ENCODE results near the gene RNF115.
"Not testable (repeated sequence)": the region's sequence is repeated elsewhere in the genome, so short reads cannot be mapped to it uniquely, and the experiment has no call there.

Gene RNF115

GRCh38 chr1:145726193-145726592 is 97.7 kb downstream of the RNF115 start:
- DNase-seq: not testable (repeated sequence)

GRCh38 chr1:145720878-145721671 is 102.8 kb downstream of the RNF115 start:
- peak; percentile 90 for DNase-seq

GRCh38 chr1:145720556-145720877 is 103.4 kb downstream of the RNF115 start:
- DNase-seq: no peak

GRCh38 chr1:145719230-145720079 is 104.4 kb downstream of the RNF115 start, which contains the start of gene CD160:
CD160 (plus strand) TSS chr1:145719499; CDS start chr1:145728328, 8,829 bp downstream.
- no peak for DNase-seq

GRCh38 chr1:145718465-145718864 is 105.4 kb downstream of the RNF115 start:
- DNase-seq: not testable (repeated sequence)

- no peak for DNase-seq
These were observed 106.1 kb downstream of the RNF115 start for GRCh38 chr1:145717833-145718232.

GRCh38 chr1:145716641-145717345 is 107.1 kb downstream of the RNF115 start:
- DNase-seq: no peak

GRCh38 chr1:145714524-145715111 is 109.3 kb downstream of the RNF115 start:
- DNase-seq: no peak

- DNase-seq: no peak
These were observed 112.7 kb downstream of the RNF115 start for GRCh38 chr1:145711213-145711651.

- no peak for DNase-seq
These were observed 113.4 kb downstream of the RNF115 start for GRCh38 chr1:145710291-145711027.

- no peak for DNase-seq
These were observed 115.8 kb downstream of the RNF115 start for GRCh38 chr1:145708063-145708462.

- DNase-seq: no peak
These were observed 116.6 kb downstream of the RNF115 start, which contains the start of gene PDZK1 for GRCh38 chr1:145707183-145707867. PDZK1 (minus strand) TSS chr1:145707368; CDS start chr1:145688021, 19,347 bp downstream.

GRCh38 chr1:145706086-145706664 is 117.7 kb downstream of the RNF115 start:
- no peak for DNase-seq

GRCh38 chr1:145705622-145706021 is 118.3 kb downstream of the RNF115 start:
- DNase-seq: no peak

GRCh38 chr1:145702826-145703225 is 121.1 kb downstream of the RNF115 start:
- no peak for DNase-seq

- DNase-seq: no peak
These were observed 121.8 kb downstream of the RNF115 start for GRCh38 chr1:145702052-145702451.

GRCh38 chr1:145701306-145701862 is 122.5 kb downstream of the RNF115 start:
- no peak for DNase-seq

- DNase-seq: no peak
These were observed 127.3 kb downstream of the RNF115 start for GRCh38 chr1:145696630-145696960.

- no peak for DNase-seq
These were observed 127.9 kb downstream of the RNF115 start for GRCh38 chr1:145695821-145696629.
